ENCODE measurements around the gene PIM2. TPM values are rescaled to one million over a fixed set of nuclear protein-coding genes. Genes with fewer than 3 reads are reported as not detected.

The PIM2 gene
- total and polyA plus RNA-seq, 9 of the 15 experiments (the other 6 are each of a cell fraction or from before 2014, with no cell fraction given), result 67.6 to 191 (median 108) TPM

- Histone ChIP-seq H2AFZ (ENCODE audit: low read depth, low read length) (no peak overlapping the region), H4K20me1 (replicated peaks; ENCODE audit: control insufficient read depth, insufficient read depth, low read length) (no peaks in the 10 kb centered on the region; the same call in 1 of the 2 replicates), H3K4me2 (ENCODE audit: insufficient read depth, low read length) (peak overlapping the region; percentile 30; the same call in 1 of the 2 replicates), H3K79me2 (ENCODE audit: control insufficient read depth, insufficient read depth, low read length) (peaks cover 87% of the 10 kb centered on the region), H3K9me1 (ENCODE audit: control insufficient read depth, insufficient read depth, low read length) (no peaks in the 10 kb centered on the region), H3K4me3 (no peak overlapping the region), H3K27ac (ENCODE audit: extremely low read depth, low read depth, low read length) (peak overlapping the region; percentile 53; the same call in 2 of the 3 replicates), H3K4me1 (replicated peaks in 1 of 2; ENCODE audit: control insufficient read depth in 2 of 2, insufficient read depth in 2 of 2, low read length in 2 of 2) (peaks cover 19 to 35% of the 10 kb centered on the region in 2 experiments; a peak in 4 of 5 replicates), H3K9me3 (replicated peaks; ENCODE audit: control insufficient read depth, insufficient read depth, low read depth, low read length) (no peaks in the 10 kb centered on the region), H3K27me3 (ENCODE audit: control insufficient read depth in 2 of 2, insufficient read depth in 2 of 2, low read length in 2 of 2) (no peaks in the 10 kb centered on the region), H3K36me3 (ENCODE audit: control insufficient read depth, insufficient read depth, low read length) (peaks cover 49% of the 10 kb centered on the region), H3K9ac (ENCODE audit: insufficient read depth in 1 of 2, low read depth in 2 of 2, low read length in 2 of 2) (peak overlapping the region in 1 of 2 experiments; percentile 64; a peak in 1 of 4 replicates)
- DNase-seq (ENCODE audit: extremely low read depth in 1 of 4, low spot score in 3 of 4), result peak in 2 of 4 experiments; percentile 24 to 53
- ATAC-seq, result peak; percentile 15
- no TSS peak for BruUV-seq (replicated peaks)
- ChIA-PET CTCF (ENCODE audit: low intra/inter-chr PET ratio) (no interaction called here), POLR2A (interaction anchor here (0.5 to 1.1 kb wide), 5 partner anchors 14 to 220 kb away, joined by 3 to 4 read pairs (median 3); partner anchors contain the start of gene KCND1)
- FAIRE-seq, result peak; percentile 78
- intact Hi-C loops (cut with micrococcal nuclease), result no loop called here
- in situ Hi-C loops (cut with MboI), result no loop called here
- WGBS (ENCODE audit: insufficient coverage, low coverage, missing lambda C conversion rate), result 0% methylated on average over 1 of the region's 1 CpG
- no peak for TF ChIP-seq GATA2 (CRISPR knock-in tag; IDR thresholded peaks at IDR 0.05)
- TF ChIP-seq CBFA2T2 (conservative IDR thresholded peaks at IDR 0.05), result peak; percentile 13; the same call in 1 of the 2 replicates
- TF ChIP-seq POLR3A (IDR thresholded peaks at IDR 0.05; ENCODE audit: borderline replicate concordance, extremely low read depth, insufficient read depth, insufficient read length), result no peak
- 0 out of 2 replicates have a peak, but pooled peaks have one; percentile 16 for TF ChIP-seq EP300 (IDR thresholded peaks at IDR 0.05; ENCODE audit: low read length)
- no peak for TF ChIP-seq RBM14 (IDR thresholded peaks at IDR 0.05; ENCODE audit: borderline replicate concordance, insufficient read depth, low read depth, low read length)
- 0 out of 2 replicates have a peak, but pooled peaks have one; percentile 10 for TF ChIP-seq NFE2 (IDR thresholded peaks at IDR 0.05; ENCODE audit: low read depth)
- no peak for TF ChIP-seq GTF2E2 (tag; IDR thresholded peaks at IDR 0.05)
- TF ChIP-seq THRB (CRISPR knock-in tag; conservative IDR thresholded peaks at IDR 0.05), result no peak
- TF ChIP-seq ZNF79 (CRISPR knock-in tag; IDR thresholded peaks at IDR 0.05; ENCODE audit: low read depth), result no peak
- TF ChIP-seq ZBTB11 (CRISPR knock-in tag; IDR thresholded peaks at IDR 0.05), result no peak
- TF ChIP-seq SMARCA4 (IDR thresholded peaks at IDR 0.05), result 0 out of 2 replicates have a peak, but pooled peaks have one; percentile 24
- no peak for TF ChIP-seq MITF (IDR thresholded peaks at IDR 0.05)
- no peak for TF ChIP-seq NBN (IDR thresholded peaks at IDR 0.05; ENCODE audit: low read depth)
- TF ChIP-seq SRSF1 (IDR thresholded peaks at IDR 0.05; ENCODE audit: low read depth, low read length), result no peak
Measured at GRCh38 chrX:48948589-48948988, 29.8 kb upstream of the PIM2 start.

Data from K562 (cell line).